Uterus (tissue), 4 donors: ENCODE data around the gene GAPT. TPM values are rescaled to one million over a fixed set of nuclear protein-coding genes. Genes with fewer than 3 reads are reported as not detected.

Source experiments
- DNase-seq, 2 donors: peaks; one replicate each; pipeline ENCODE4 v3.0.0-alpha.2; 2019 to 2020
- H3K27ac ChIP-seq, 2 donors: fragments of 200-600 bp; sonication (generic); 1 replicate in 1 of 2; 2 replicates in 1 of 2; pipeline ENCODE4 v1.5.1; 2016 to 2018
- H3K27me3 ChIP-seq, 2 donors: fragments of 200-600 bp; sonication (generic); one replicate each; pipeline ENCODE4 v1.5.1; 2018 to 2019; ENCODE audit warnings: control low read depth in 1 of 2
- H3K36me3 ChIP-seq, 2 donors: fragments of 200-600 bp; sonication (generic); one replicate each; pipeline ENCODE4 v1.5.1; 2019; ENCODE audit warnings: control low read depth in 1 of 2
- H3K4me1 ChIP-seq, 2 donors: fragments of 200-600 bp; sonication (generic); one replicate each; pipeline ENCODE4 v1.5.1; 2018 to 2019; ENCODE audit warnings: control low read depth in 1 of 2
- H3K4me3 ChIP-seq, 2 donors: fragments of 200-600 bp; sonication (generic); 1 replicate in 1 of 2; 2 replicates in 1 of 2; pipeline ENCODE4 v1.5.1; 2018 to 2019; ENCODE audit warnings: mild to moderate bottlenecking in 1 of 2
- H3K9me3 ChIP-seq, 2 donors: fragments of 200-600 bp; sonication (generic); one replicate each; pipeline ENCODE4 v1.5.1; 2019; ENCODE audit warnings: control low read depth in 1 of 2
- POLR2A ChIP-seq, 2 donors: fragments of 450-650 bp; IDR thresholded peaks; one replicate each; pipeline ENCODE4 v1.6.1; 2016; ENCODE audit warnings: antibody characterized with exemption in 2 of 2, mild to moderate bottlenecking in 1 of 2, moderate library complexity in 1 of 2
- intact Hi-C: fragments of 100-400 bp; cut with DNase I; formaldehyde crosslinking; loops from one replicate; pipeline ENCODE4 v1.15.1; 2023; ENCODE audit warnings: low total_unique reads
- total RNA-seq, 4 donors: library from RNA; depleted of rRNA in 3 of 4; stranded (reverse); fragments of >200 nt in 3 of 4; gene quantifications; one replicate each; pipeline versions ENCODE4 v1.1.0 to v1.2.4, GENCODE V29; 2014 to 2023
- TF ChIP-seq, protein P1 (sequence below), 4 experiments: fragments of 200-600 bp in 2 of 4; fragments of 450-650 bp in 2 of 4; sonication (generic) in 2 of 4; IDR thresholded peaks; one replicate each; pipeline ENCODE4 v1.5.1; 2016 to 2019; ENCODE audit warnings: antibody characterized with exemption in 4 of 4, mild to moderate bottlenecking in 2 of 4, moderate library complexity in 1 of 4
- donor health status: DM: yes; HTN: yes; CAD: no.

GAPT gene
- total RNA-seq, 4 donors from 2014 or later = 0.61 to 6.8 (median 0.97) TPM; not detected in 1

- intact Hi-C loops = no loop called here
Measured at GRCh38 chr5:58493141-58493540, 1.9 kb downstream of the GAPT start.

GRCh38 chr5:58496488-58496887, 5.3 kb downstream of the GAPT start:
- Histone ChIP-seq H3K9me3 (no peaks in the 10 kb centered on the region), H3K27me3 (no peaks in the 10 kb centered on the region), H3K4me3 (no peak overlapping the region), H3K27ac (no peak overlapping the region), H3K36me3 (no peaks in the 10 kb centered on the region), H3K4me1 (no peaks in the 10 kb centered on the region)
- no peak for TF ChIP-seq POLR2A (IDR thresholded peaks at IDR 0.05)
- TF ChIP-seq, protein P1, sequence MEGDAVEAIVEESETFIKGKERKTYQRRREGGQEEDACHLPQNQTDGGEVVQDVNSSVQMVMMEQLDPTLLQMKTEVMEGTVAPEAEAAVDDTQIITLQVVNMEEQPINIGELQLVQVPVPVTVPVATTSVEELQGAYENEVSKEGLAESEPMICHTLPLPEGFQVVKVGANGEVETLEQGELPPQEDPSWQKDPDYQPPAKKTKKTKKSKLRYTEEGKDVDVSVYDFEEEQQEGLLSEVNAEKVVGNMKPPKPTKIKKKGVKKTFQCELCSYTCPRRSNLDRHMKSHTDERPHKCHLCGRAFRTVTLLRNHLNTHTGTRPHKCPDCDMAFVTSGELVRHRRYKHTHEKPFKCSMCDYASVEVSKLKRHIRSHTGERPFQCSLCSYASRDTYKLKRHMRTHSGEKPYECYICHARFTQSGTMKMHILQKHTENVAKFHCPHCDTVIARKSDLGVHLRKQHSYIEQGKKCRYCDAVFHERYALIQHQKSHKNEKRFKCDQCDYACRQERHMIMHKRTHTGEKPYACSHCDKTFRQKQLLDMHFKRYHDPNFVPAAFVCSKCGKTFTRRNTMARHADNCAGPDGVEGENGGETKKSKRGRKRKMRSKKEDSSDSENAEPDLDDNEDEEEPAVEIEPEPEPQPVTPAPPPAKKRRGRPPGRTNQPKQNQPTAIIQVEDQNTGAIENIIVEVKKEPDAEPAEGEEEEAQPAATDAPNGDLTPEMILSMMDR (IDR thresholded peaks at IDR 0.05) = no peak
- intact Hi-C loops = no loop called here
- DNase-seq = no peak

More at GRCh38 chr5:58493141-58493540, 1.9 kb downstream of the GAPT start:
- TF ChIP-seq, protein P1 (IDR thresholded peaks at IDR 0.05) = no peak
- no peak for TF ChIP-seq POLR2A (IDR thresholded peaks at IDR 0.05)
- DNase-seq = no peak
- no peaks in the 10 kb centered on the region for H3K36me3 ChIP-seq
- H3K27me3 ChIP-seq = no peaks in the 10 kb centered on the region
- no peak overlapping the region for H3K27ac ChIP-seq
- H3K4me1 ChIP-seq = no peaks in the 10 kb centered on the region
- no peaks in the 10 kb centered on the region for H3K9me3 ChIP-seq
- H3K4me3 ChIP-seq = no peak overlapping the region

- intact Hi-C loops = no loop called here
Measured at GRCh38 chr5:58497386-58497785, 6.2 kb downstream of the GAPT start.

GRCh38 chr5:58497921-58498320, 6.7 kb downstream of the GAPT start:
- Histone ChIP-seq H3K27ac (no peak overlapping the region), H3K9me3 (no peaks in the 10 kb centered on the region), H3K27me3 (no peaks in the 10 kb centered on the region), H3K4me1 (no peaks in the 10 kb centered on the region), H3K36me3 (no peaks in the 10 kb centered on the region), H3K4me3 (no peak overlapping the region)
- TF ChIP-seq, protein P1 (IDR thresholded peaks at IDR 0.05) = no peak
- no peak for TF ChIP-seq POLR2A (IDR thresholded peaks at IDR 0.05)
- DNase-seq = no peak
- intact Hi-C loops = no loop called here

More at GRCh38 chr5:58497386-58497785, 6.2 kb downstream of the GAPT start:
- H3K4me1 ChIP-seq = no peaks in the 10 kb centered on the region
- no peak overlapping the region for H3K27ac ChIP-seq
- TF ChIP-seq, protein P1 (IDR thresholded peaks at IDR 0.05) = no peak
- TF ChIP-seq POLR2A (IDR thresholded peaks at IDR 0.05) = no peak
- H3K9me3 ChIP-seq = no peaks in the 10 kb centered on the region
- no peaks in the 10 kb centered on the region for H3K27me3 ChIP-seq
- no peak for DNase-seq
- H3K36me3 ChIP-seq = no peaks in the 10 kb centered on the region
- no peak overlapping the region for H3K4me3 ChIP-seq

DNA sequence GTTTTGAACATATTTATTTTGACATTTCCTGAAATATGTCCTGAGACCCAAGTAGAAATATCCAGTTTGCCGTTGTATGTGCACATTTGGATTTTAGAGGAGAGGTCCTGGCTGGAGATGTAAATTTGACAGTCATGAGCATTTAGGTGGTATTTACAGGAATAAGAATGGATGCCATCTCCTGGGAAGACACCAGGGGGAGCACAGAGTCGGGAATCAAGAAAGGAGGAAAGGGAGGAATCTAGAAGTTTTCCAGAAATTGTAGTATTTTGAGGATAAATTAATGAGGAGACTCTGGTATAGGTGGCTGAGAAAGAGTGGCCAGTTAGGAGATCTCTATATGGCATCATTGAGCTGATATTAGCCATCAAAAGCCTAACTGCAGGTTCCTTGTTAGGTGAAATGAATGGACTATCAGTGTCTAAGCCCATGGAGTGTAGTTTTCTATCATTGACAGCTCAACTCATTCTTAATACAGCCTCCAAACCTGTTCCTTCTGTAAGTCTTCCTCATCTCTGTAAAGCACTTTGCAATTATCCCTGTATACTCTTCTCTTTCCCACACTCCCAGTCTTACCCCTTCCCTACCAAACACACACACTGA, 7.2 kb downstream of the GAPT start:
- no peak for DNase-seq
- intact Hi-C loops = no loop called here
- TF ChIP-seq, protein P1 (IDR thresholded peaks at IDR 0.05) = peak; percentile 30 to 63 (median 45)
- TF ChIP-seq POLR2A (IDR thresholded peaks at IDR 0.05) = no peak
- Histone ChIP-seq H3K9me3 (no peaks in the 10 kb centered on the region), H3K4me1 (no peaks in the 10 kb centered on the region), H3K4me3 (no peak overlapping the region), H3K27ac (no peak overlapping the region), H3K27me3 (no peaks in the 10 kb centered on the region), H3K36me3 (no peaks in the 10 kb centered on the region)
